Activated effector memory CD4-positive, alpha-beta T cell treated with anti-CD3 and anti-CD28 coated beads, Interleukin-2, amount 50 U/mL, for 16 hours (primary cell): ENCODE results near the gene SF1.
"Not testable (repeated sequence)": the region's sequence is repeated elsewhere in the genome, so short reads cannot be mapped to it uniquely, and the experiment has no call there.

Source experiments
- DNase-seq: peaks from one replicate; pipeline ENCODE4 v3.0.0-alpha.2; 2020

The SF1 gene, protein sequence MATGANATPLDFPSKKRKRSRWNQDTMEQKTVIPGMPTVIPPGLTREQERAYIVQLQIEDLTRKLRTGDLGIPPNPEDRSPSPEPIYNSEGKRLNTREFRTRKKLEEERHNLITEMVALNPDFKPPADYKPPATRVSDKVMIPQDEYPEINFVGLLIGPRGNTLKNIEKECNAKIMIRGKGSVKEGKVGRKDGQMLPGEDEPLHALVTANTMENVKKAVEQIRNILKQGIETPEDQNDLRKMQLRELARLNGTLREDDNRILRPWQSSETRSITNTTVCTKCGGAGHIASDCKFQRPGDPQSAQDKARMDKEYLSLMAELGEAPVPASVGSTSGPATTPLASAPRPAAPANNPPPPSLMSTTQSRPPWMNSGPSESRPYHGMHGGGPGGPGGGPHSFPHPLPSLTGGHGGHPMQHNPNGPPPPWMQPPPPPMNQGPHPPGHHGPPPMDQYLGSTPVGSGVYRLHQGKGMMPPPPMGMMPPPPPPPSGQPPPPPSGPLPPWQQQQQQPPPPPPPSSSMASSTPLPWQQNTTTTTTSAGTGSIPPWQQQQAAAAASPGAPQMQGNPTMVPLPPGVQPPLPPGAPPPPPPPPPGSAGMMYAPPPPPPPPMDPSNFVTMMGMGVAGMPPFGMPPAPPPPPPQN

DNA sequence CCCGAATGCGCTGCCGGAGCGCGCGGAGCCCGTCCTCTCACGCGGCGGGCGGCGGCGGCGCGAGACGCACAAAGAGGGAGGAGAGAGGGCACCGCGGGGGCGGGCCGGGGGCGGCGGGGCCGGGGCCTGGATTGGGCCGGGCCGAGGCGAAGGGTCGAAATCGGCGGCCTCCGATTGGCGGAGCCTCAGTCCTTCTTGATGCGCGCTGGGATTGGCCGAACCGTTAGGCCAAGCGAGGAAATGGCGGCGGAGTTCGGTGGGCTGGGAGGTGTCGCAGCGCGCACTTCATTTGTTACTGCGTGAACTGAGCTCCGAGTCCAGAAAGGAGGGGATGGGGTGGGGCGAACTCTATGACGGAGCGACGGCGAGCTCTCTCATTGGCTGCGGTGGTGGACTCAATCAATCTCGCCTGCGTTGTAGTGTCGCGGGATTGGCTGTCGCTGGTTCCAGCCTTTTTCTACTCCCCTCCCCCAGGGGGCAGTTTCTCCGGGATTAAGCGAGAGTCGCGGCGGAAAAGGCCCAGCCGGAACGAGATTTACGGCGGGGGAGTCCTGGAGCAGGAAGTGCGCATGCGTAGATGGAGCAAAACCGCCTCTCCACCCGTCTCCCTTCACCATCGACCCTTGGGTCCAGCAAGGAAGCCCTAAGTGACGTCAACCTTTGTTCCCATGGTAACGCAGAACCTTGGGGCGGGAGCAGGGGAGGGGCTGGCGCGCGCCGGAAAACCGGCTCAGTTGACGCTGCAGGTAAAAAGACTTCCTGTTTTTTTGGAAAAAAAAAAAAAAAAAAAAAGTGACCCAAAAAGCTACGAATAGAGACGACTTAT, at the start of gene SF1:
TSS of gene SF1 (minus strand) at position 70 of the 826 bp plus-strand sequence. CDS start 150 bp downstream, outside the sequence.
- no peak for DNase-seq

DNA sequence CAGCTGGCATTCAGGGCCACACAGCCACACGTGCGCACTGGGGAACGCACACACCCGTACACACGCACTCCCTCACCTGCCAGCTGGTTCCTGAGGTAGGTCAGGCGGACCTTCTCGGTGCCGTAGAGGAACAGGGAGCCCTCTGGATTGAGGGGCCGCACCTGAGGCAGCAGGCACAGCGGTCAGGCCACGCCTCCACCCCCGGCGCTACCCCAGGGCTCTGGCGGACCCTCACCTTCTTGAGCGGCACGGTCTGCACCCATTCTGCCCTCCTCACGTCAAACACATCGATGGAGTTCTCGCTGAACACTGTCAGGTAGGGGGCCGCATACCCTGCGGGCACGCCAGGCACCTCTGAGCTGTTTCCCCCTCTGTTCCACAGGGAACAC, 49.1 kb upstream of the SF1 start:
- DNase-seq = no peak

DNA sequence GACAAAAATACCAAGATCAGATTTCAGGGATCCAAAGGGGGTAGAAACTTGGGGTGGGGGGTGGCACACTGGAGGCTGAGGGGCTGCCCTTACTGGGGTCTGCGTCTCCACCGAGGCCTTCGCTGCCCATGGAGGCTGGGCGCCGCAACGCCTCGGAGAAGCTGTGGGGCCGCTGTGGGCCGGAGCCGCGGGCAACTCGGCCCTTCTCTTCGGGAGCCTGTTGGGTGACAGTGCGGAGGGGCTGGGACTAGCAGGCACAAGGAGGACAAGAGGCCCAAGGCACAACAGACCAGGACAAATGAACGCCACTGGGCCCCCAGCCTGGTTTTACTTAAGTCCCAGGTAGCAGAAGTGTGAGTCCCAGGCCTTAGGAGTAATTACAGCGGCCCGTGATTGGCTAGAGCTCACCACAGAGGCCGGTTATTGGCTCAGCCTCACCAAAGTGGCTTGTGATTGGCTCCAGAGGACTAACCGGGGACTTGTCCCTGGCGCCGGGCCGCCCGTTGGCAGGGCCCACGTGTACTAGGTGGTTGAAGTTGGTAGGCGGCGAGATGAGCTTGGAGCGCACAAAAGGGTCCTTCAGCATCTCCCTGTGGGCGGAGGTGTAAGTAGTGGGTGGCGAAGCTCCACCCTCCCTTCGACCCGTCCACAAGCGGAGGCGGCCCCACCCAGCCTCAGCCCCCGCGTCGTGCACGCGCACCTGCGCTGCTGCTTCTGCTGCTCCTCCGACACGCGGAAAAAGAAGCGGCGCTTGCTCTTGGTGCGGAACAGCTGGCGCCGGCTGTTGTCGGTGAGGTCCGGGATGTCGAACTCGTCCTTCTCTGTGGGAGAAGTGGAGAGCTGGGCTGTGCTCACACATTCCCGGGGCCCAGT, 48.5 kb upstream of the SF1 start:
- DNase-seq = no peak

DNA sequence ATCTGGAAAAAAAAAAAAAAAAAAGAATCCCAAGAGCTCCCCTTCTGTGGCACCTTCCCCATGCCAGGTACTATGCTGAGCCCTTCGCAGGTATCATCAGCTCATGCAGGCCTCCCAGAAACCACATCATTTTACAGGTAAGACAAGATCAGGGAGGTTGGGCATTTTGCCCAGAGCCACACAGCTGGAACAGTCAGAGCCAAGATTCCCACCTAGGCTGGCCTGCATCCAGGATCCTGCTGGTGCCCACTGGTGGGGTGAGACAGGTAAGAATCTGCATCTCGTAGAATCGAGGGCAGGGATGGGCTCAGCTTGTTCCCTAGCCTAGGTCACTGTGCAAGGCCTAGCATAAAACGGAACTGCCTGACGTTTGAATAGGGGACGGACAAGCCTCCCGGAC, 47.7 kb upstream of the SF1 start:
- DNase-seq = no peak

DNA sequence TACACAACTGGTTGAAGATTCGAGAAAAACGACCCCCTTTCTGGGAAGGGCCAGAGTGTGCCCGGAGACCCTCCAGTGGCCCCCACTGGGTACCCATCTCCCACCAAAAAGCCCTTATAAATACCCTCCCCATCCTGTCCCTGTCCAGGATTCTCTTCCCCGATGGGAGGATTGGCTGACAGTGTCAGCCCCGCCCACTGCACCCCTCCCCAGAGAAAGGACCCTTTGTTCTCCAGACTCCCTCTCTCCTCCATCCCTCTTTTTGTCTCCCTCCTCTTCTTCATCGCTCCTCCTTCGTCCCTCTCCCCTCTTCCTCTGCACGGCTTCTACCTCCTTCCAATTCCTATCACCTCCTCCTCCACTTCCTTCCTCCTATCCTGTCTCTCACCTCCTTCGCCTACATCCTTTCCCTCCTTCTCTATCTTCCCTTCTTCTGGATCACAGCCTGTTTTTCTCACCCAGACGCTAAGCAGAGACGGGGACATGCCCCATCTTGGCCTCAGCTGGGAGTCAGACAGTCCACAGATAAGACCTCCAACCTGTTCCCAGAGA, 45.3 kb upstream of the SF1 start:
- no peak for DNase-seq

DNA sequence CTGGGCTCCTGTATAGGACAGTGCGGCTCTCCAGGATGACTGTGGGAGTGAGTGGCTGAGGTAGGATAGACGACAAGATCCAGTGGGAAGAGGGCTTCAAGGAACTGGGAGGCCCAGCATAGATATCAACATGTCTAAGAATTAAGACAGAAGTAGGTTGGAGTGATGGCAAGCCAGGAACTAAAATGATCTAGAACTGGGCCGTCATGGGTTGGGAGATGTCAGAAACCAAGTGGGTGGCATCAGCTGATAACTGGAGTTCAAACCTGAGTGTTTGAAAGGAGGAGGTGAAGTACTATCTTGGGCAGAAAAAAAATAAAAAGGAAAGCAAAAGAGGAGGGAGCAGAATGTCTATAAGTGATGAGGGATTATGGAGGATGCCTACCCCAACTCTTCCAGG, 39.1 kb upstream of the SF1 start:
- DNase-seq = no peak

DNA sequence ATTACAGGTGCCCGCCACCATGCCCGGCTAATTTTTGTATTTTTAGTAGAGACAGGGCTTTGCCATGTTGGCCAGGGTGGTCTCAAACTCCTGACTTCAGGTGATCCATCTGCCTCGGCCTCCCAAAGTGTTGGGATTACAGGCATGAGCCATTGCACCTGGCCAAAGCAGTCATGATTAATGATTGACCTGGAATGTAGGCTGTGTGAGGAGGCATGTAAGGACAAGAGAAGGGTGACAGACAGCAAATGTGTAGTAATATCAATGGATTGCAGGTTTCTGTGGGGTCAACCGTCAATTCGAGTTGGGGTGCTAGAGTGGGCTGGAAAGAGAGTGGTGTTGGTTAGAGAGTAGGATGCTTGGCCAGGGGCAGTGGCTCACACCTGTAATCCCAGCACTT, 37.1 kb upstream of the SF1 start:
- DNase-seq = not testable (repeated sequence)

DNA sequence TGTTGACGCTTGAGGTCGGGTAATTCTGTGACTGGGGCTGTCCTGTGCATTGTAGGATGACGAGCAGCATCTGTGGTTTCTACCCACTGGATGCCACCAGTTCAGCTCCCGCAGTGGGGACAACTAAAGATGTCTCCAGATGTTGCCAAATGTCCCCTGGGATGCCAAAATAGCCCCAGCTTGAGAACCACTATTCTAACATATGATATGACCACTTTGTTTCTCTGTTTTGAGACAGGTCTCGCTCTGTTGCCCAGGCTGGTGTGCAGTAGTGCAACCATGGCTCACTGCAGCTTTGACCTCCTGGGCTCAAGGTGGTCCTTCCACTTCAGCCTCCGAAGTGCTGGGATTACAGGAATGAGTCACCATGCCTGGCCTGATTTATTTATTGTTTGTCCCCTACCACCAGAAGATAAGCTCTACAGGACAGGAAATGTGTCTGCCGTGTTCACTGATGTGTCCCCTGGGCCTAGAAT, 36.4 kb upstream of the SF1 start:
- no peak for DNase-seq

DNA sequence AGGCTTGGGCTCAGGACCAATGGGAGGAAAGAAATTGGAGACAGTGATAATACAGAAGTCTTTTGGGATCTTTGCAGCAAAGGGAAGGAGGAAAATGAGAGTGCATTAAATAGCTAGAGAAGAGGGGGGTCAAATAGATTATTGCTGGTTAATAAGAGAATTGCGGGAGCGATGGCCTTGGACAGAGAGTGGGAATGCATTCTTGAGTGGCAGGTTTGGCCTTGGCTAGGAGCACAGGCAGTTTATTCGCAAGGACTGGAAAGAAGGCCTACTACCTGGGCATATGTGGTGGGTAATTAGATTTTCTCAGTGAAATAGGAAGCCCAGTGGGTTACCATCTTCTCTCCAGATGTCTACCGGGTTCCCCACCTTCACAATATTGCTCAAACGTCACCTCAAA, 35.5 kb upstream of the SF1 start:
- no peak for DNase-seq

DNA sequence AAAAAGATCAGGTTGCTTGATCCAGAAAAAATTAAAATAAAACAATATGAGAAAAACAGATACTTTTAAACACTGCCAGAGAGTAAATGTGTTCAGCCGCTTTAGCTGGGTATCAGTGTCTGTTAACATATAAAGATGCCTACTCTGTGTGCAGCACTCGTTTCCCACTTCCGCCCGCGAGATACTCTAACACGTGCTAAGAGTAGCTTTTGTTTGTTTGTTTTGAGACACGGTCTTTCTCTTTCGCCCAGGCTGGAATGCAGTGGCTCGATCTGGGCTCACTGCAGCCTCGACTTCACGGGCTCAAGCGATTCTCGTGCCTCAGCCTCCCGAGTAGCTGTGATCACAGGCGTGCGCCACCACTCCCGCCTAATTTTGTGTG, 32.5 kb upstream of the SF1 start:
- DNase-seq = peak; percentile 79

DNA sequence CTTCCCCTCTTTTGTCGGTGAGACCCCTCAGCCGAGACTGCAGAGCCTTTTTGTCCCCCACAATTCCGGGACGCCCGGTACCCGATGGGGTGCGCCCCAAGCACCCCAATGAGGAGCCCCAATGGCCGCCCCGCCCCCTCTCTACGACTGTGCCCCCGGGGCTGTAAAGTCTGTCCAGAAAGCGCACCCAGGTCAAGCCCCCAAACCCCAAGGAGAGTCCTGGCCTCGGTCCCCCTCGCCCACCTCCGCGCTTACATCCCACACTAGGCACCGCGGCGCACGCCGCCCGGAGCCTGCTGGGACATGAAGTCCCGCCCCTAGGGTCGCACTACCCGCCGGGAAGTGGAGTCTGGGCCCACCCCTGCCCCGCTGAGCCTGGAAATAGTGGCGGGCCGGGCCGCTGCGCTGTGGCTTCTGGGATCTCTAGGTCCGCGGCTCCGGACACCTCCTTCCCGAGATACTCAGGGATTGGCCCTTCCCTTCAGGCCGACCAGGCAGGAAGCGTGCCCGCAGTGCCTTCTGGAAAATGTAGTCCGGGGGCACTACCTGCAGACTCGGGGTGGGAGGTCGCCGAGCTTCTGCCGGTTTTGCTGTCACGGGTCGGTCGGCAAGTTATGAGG, 32.0 kb upstream of the SF1 start, which contains the start of gene MEN1:
TSS of gene MEN1 (minus strand) at position 281 of the 620 bp plus-strand sequence. CDS start 442 bp downstream, outside the sequence.
- DNase-seq = peak; percentile 91

DNA sequence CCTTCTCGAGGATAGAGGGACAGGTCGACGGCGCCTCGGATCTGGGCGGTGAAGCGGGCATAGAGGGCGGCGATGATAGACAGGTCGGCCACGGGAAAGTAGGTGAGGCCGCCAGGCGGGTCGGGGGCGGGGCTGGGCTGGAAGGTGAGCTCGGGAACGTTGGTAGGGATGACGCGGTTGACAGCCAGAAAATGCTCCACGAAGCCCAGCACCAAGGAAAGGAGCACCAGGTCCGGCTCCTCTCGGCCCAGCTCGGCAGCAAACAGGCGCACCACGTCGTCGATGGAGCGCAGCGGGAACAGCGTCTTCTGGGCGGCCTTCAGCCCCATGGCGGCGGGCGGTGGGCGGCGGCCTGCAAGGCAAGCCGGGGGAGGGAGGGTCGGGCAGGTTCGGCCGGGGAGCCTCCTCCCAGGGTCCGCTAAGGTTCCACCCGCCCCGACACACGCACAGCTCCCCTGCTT, 31.5 kb upstream of the SF1 start:
- DNase-seq = peak; percentile 72

DNA sequence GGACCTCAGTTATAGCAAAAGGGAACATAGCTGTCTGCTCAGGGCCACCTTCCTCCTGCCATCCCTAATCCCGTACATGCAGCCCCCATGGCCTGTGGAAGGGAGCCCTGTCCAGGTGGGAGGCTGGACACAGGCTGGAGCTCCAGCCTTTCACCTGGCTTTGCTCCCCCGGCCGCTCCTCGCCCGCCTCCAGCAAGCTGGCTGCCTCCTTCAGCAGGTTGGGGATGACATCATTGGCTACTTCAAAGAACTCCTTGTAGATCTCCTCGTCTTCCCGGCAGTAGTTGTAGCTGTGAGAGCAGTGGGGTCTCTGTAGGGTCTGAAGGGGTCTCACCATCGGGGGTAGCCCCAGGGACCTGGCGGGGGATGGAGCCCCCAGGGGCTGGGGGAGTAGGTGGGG, 27.1 kb upstream of the SF1 start:
- no peak for DNase-seq

DNA sequence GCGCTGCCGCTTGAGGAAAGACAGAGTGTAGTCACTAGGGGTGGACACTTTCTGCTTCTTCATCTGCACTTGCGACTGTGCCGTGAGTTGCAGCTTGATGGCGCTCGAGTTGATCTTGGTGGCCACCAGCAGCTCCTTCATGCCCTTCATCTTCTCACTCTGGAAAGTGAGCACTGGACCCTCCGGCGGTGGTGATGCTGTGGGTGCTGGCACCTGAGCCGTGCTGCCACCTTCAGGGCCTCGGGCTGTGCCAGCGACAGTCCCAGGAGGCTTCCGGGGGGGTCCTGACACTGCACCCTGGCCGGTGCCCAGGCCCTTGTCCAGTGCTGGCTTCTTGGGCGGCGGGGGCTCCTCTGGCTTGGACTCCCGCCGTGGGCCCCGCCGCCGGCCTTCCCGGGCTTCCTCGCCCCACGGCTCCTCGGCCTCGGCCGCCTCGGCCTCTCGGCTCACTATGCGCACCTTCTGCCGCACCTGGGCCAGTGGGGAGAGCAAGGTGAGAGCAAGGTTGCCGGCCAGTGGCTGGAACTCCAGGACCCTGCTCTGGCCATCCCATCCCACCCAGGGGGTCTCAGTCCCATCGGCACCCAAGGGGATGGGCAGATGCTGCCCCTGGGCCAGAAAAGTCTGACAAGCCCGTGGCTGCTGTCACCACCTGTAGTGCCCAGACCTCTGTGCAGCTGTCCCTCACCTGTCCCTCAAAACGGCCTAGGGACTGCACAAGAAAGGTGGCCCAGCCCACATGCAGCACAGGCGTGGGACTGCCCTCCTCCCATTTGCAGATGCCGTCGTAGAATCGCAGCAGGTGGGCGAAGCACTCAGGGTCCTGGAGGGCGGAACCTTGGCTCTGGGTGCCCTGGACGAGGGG, 26.2 kb upstream of the SF1 start:
- DNase-seq = no peak

DNA sequence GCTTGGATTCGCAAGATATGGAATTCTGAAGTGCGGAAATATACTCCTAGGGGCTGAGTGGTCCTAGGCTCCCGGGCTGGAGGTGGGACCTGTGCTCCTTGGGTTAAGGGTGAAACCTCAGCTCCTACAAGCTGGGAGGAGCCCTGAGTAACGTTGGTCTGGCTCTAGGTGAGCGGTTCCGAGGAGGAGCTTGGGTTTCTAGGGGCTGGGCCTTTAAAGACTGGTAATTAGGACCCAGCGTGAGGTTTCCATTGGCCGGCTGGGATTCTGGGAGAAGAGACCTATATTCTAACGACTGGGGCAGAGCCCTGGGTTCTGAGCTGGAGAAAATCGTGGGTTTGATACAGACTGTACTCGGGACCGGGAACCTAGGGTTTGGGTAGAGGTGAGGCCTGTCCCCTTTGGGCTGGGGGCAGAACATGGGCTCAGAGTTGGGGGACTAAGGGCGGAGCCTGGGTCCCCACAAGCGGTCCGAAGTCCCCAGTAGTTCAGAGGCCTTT, 25.6 kb upstream of the SF1 start:
- no peak for DNase-seq

DNA sequence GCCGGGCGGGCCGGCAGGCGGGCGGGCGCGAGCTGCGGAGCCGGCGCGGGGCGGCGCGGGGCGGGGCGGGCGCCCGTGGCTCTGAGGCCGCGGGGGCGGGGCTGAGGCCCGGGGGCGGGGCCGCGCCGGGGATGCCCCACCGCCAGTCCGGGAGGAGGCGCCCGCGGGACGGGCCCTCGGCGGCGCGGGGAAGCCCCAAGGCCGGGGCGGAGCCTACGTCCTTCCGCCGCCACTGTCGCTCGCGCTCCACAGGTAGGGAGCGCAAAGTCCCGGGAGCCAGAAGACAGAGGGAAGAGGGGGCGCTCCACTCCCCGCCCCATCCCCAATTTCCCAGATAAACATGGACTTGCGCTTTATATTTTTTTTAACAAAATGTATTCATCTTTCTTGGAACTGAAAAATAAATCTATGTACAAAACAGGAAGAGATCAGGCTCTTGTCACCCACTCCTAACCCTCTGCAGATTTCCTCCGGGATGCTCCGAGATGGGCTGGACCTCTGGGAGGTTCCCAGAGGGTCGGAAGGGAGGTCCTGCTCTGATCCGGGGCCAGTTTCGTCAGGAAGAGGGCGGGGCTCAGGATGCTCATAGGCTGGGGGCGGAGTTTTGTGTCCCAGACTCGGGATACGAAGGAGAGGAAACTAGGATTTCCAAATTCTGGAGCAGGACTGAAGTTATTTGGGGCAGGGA, 25.0 kb upstream of the SF1 start, which contains the start of gene MAP4K2:
TSS of gene MAP4K2 (minus strand) at position 57 of the 688 bp plus-strand sequence. CDS start 65 bp downstream, outside the sequence.
- DNase-seq = peak; percentile 96

DNA sequence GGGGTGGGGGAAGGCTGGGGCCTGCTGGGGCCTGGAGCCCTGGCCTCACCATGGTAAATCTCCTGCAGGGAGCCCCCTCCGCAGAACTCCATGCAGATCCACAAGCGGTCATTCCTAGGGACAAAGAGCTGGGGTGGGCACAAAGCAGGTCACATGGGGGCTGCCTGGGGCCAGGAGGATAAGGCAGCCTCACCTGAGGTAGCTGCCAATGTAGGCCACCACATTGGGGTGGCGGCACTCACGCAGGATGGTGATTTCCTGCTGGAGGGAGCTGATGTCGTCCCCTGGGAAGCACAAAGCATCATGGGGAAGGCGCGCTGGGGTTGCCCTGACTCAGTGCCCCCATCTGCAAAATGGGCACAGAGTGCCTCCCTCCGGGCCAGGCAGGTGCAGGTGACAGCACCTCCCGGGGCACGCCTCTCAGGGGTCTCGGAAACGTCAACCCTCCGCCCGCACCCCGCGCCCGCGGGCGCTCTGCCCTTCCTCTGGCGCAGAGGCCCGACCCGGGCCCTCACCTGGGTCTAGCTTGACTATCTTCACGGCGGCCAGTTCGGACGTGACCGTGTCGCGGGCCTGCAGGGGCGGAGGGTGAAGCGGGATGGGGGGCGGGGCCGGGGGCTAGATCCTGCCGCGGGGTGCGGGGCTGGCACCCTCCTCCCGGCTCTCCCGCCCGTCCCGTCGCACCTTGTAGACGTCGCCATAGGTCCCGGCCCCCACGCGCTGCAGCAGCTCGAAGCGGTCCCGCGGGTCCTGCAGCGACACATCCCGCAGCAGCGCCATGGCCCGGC, 24.2 kb upstream of the SF1 start:
- peak; percentile 79 for DNase-seq

DNA sequence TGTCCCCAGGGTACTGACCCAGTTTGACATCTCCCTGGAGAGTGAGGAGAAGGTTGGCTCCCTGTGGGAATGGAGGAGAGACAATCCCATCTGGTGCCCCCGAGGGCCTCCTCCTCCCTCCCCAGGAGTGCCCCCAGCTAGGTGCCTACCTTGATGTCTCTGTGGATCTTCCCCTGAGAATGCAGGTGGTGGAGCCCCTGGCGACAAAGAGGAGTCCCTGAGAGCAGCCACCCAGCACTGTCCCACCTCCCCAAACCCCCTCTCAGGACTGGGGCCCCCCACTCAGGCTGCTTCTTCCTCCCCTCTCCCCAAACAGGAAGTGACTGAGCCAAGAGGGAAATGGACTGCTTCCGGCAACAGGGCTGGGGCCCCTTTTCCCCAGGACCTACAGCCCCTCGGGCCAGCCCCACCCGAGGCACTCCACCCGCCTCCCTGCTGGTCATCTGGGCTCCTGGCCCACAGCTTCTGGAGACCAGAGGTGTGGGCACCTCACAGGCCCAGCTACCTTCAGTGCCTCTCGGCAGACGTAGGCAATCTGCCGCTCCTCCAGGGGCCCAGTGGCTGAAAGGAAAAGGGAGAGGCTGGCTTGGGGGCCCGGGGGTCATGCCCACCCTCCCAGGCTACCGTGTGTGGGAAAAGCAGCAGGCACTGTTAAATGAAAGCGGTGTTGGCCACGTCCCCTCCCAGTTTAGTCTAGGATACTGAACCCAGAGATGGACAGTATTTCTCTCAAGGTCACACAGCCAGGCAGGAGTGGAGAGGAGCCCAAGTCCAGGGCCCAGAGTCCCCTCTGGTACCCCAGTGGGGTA, 23.4 kb upstream of the SF1 start:
- DNase-seq = no peak
